ENCODE results near the gene CFAP45. TPM values are rescaled to one million over a fixed set of nuclear protein-coding genes. Genes with fewer than 3 reads are reported as not detected.
A peak's percentile ranks its signal among the peaks of the same experiment; 100 is the strongest.
"Not testable (repeated sequence)": the region's sequence is repeated elsewhere in the genome, so short reads cannot be mapped to it uniquely, and the experiment has no call there.

Gene CFAP45
- total RNA-seq, 2 donors from 2014 or later: 0.49 to 0.55 TPM

GRCh38 chr1:159906960-159907359 is 7.0 kb upstream of the CFAP45 start:
- Mint-ChIP-seq H3K36me3 (ENCODE audit: low read depth) (no peaks in the 10 kb centered on the region), H3K27ac (no peak overlapping the region), H3K4me3 (no peak overlapping the region), H3K4me1 (peaks cover 45% of the 10 kb centered on the region), H3K27me3 (ENCODE audit: insufficient read depth) (peaks cover 8% of the 10 kb centered on the region), H3K9me3 (peaks cover 13% of the 10 kb centered on the region)
- Histone ChIP-seq H3K9ac (ENCODE audit: extremely low read depth, low read length, poor library complexity, severe bottlenecking) (no peak overlapping the region), H3K9me3 (ENCODE audit: control insufficient read depth, low read length) (peaks cover 16% of the 10 kb centered on the region), H3K4me1 (ENCODE audit: control insufficient read depth, insufficient read depth, low read length) (peaks cover 47% of the 10 kb centered on the region), H3K27ac (ENCODE audit: low read depth, low read length) (no peak overlapping the region), H3K36me3 (ENCODE audit: control insufficient read depth, insufficient read depth, low read length) (no peaks in the 10 kb centered on the region), H3K27me3 (ENCODE audit: control insufficient read depth, insufficient read depth, low read length, poor library complexity, severe bottlenecking) (no peaks in the 10 kb centered on the region), H3K4me3 (ENCODE audit: low read length) (peak overlapping the region; percentile 55)
- TF ChIP-seq CTCF (conservative IDR thresholded peaks at IDR 0.05): no peak
- no peak for DNase-seq
- WGBS, 2 experiments (ENCODE audit: insufficient coverage in 1 of 2, insufficient read length in 1 of 2): 100% methylated on average over 1 of the region's 1 CpG

DNA sequence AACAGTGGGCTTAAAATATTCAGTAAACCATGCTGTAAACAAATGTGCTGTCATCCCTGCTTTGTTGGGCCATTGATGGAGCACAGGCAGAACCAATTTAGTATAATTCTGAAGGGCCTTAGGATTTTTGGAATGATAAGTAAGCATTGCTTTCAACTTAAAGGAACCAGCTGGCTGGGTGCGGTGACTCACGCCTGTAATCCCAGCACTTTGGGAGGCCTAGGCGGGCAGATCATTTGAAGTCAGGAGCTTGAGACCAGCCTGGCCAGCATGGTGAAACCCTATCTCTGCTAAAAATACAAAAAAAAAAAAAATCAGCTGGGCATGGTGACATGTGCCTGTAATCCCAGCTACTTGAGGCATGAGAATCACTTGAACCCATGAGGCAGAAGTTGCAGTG is 4.1 kb upstream of the CFAP45 start:
- H3K4me3 ChIP-seq (ENCODE audit: low read length); H3K36me3 ChIP-seq (ENCODE audit: control insufficient read depth, insufficient read depth, low read length); H3K27ac ChIP-seq (ENCODE audit: low read depth, low read length); H3K27ac Mint-ChIP-seq; H3K4me3 Mint-ChIP-seq; DNase-seq; H3K36me3 Mint-ChIP-seq (ENCODE audit: low read depth); H3K27me3 ChIP-seq (ENCODE audit: control insufficient read depth, insufficient read depth, low read length, poor library complexity, severe bottlenecking); H3K9ac ChIP-seq (ENCODE audit: extremely low read depth, low read length, poor library complexity, severe bottlenecking): not testable (repeated sequence)
- Histone ChIP-seq H3K4me1 (ENCODE audit: control insufficient read depth, insufficient read depth, low read length) (peaks cover 22% of the 10 kb centered on the region), H3K9me3 (ENCODE audit: control insufficient read depth, low read length) (peaks cover 16% of the 10 kb centered on the region)
- WGBS, 2 experiments (ENCODE audit: insufficient coverage in 1 of 2, insufficient read length in 1 of 2): 82% methylated on average over 3 of the region's 3 CpGs; no CpG with 5 or more reads in 1 of the 2 experiments
- H3K27me3 Mint-ChIP-seq (ENCODE audit: insufficient read depth): peaks cover 12% of the 10 kb centered on the region
- peaks cover 15% of the 10 kb centered on the region for H3K9me3 Mint-ChIP-seq
- peaks cover 36% of the 10 kb centered on the region for H3K4me1 Mint-ChIP-seq

- WGBS, 2 experiments (ENCODE audit: insufficient coverage in 1 of 2, insufficient read length in 1 of 2): 99 to 100% methylated on average over 3 of the region's 3 CpGs
- H3K27me3 ChIP-seq (ENCODE audit: control insufficient read depth, insufficient read depth, low read length, poor library complexity, severe bottlenecking): no peaks in the 10 kb centered on the region
- no peak overlapping the region for H3K9ac ChIP-seq (ENCODE audit: extremely low read depth, low read length, poor library complexity, severe bottlenecking)
- peaks cover 24% of the 10 kb centered on the region for H3K4me1 Mint-ChIP-seq
- peaks cover 11% of the 10 kb centered on the region for H3K4me1 ChIP-seq (ENCODE audit: control insufficient read depth, insufficient read depth, low read length)
- H3K27ac ChIP-seq (ENCODE audit: low read depth, low read length): no peak overlapping the region
- no peak overlapping the region for H3K27ac Mint-ChIP-seq
- TF ChIP-seq CTCF (conservative IDR thresholded peaks at IDR 0.05): no peak
- peak; percentile 17 for DNase-seq
- peaks cover 18% of the 10 kb centered on the region for H3K27me3 Mint-ChIP-seq (ENCODE audit: insufficient read depth)
- H3K36me3 Mint-ChIP-seq (ENCODE audit: low read depth): no peaks in the 10 kb centered on the region
- peaks cover 15% of the 10 kb centered on the region for H3K9me3 Mint-ChIP-seq
- H3K4me3 Mint-ChIP-seq: no peak overlapping the region
- no peak overlapping the region for H3K4me3 ChIP-seq (ENCODE audit: low read length)
- peaks cover 16% of the 10 kb centered on the region for H3K9me3 ChIP-seq (ENCODE audit: control insufficient read depth, low read length)
- no peaks in the 10 kb centered on the region for H3K36me3 ChIP-seq (ENCODE audit: control insufficient read depth, insufficient read depth, low read length)
Measured at GRCh38 chr1:159902541-159902940, 2.6 kb upstream of the CFAP45 start.

- 78 to 90% methylated on average over 2 of the region's 2 CpGs for WGBS, 2 experiments (ENCODE audit: insufficient coverage in 1 of 2, insufficient read length in 1 of 2)
Measured at GRCh38 chr1:159900755-159901360, 893 bp upstream of the CFAP45 start.

More at GRCh38 chr1:159900755-159901360, 893 bp upstream of the CFAP45 start:
- Mint-ChIP-seq H3K4me3 (peak overlapping the region; percentile 34), H3K4me1 (peaks cover 24% of the 10 kb centered on the region), H3K27me3 (ENCODE audit: insufficient read depth) (peaks cover 24% of the 10 kb centered on the region), H3K27ac (peak overlapping the region; percentile 37), H3K36me3 (ENCODE audit: low read depth) (no peaks in the 10 kb centered on the region), H3K9me3 (peaks cover 15% of the 10 kb centered on the region)
- H3K4me1 ChIP-seq (ENCODE audit: control insufficient read depth, insufficient read depth, low read length): peaks cover 12% of the 10 kb centered on the region
- no peak for TF ChIP-seq CTCF (conservative IDR thresholded peaks at IDR 0.05)
- H3K36me3 ChIP-seq (ENCODE audit: control insufficient read depth, insufficient read depth, low read length): no peaks in the 10 kb centered on the region
- no peak overlapping the region for H3K4me3 ChIP-seq (ENCODE audit: low read length)
- DNase-seq: no peak
- H3K9me3 ChIP-seq (ENCODE audit: control insufficient read depth, low read length): peaks cover 16% of the 10 kb centered on the region
- H3K9ac ChIP-seq (ENCODE audit: extremely low read depth, low read length, poor library complexity, severe bottlenecking): no peak overlapping the region
- no peaks in the 10 kb centered on the region for H3K27me3 ChIP-seq (ENCODE audit: control insufficient read depth, insufficient read depth, low read length, poor library complexity, severe bottlenecking)
- no peak overlapping the region for H3K27ac ChIP-seq (ENCODE audit: low read depth, low read length)

All from endodermal cell (in vitro differentiated cells).